Measurements from ENCODE around the gene ADAMTS10.

GRCh38 chr19:8531470-8531869, 79.0 kb downstream of the ADAMTS10 start:
- TF ChIP-seq, protein P1, sequence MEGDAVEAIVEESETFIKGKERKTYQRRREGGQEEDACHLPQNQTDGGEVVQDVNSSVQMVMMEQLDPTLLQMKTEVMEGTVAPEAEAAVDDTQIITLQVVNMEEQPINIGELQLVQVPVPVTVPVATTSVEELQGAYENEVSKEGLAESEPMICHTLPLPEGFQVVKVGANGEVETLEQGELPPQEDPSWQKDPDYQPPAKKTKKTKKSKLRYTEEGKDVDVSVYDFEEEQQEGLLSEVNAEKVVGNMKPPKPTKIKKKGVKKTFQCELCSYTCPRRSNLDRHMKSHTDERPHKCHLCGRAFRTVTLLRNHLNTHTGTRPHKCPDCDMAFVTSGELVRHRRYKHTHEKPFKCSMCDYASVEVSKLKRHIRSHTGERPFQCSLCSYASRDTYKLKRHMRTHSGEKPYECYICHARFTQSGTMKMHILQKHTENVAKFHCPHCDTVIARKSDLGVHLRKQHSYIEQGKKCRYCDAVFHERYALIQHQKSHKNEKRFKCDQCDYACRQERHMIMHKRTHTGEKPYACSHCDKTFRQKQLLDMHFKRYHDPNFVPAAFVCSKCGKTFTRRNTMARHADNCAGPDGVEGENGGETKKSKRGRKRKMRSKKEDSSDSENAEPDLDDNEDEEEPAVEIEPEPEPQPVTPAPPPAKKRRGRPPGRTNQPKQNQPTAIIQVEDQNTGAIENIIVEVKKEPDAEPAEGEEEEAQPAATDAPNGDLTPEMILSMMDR (IDR thresholded peaks at IDR 0.05; ENCODE audit: low read depth, low read length, poor library complexity, severe bottlenecking) = no peak
- no peak for TF ChIP-seq EZH2phosphoT487 (IDR thresholded peaks at IDR 0.05; ENCODE audit: borderline replicate concordance, low read length)

All from DOHH2 (cell line).